ENCODE data around the gene LGMN.

Gene LGMN

DNA sequence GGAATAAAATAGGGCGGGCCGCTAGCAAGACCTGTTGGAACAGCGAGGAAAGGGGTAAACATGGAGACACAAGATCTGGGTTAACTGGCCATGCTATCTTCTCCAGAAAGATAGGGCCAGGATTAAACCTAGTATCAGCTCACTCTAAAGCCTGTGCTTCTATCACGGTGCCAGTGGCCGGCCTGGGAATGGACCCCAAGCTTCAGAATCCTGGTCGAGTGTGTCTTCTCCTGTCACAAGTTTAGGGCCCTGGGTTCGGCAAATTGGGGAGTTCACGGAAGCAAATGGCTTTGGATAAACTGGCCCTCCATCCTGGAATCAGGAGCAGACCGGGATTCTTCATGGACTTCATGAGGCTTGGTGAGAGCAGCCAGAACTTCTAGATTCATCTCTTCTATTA, 82.2 kb downstream of the LGMN start:
- Histone ChIP-seq H3K27me3 (replicated peaks in 2 of 5; ENCODE audit: control insufficient read depth in 4 of 5, insufficient read depth in 5 of 5, low read length in 4 of 5) (no peaks in the 10 kb centered on the region), H3K36me3 (ENCODE audit: control insufficient read depth in 4 of 4, insufficient read depth in 4 of 4, low read length in 3 of 4) (peaks cover 10 to 73% (median 42%) of the 10 kb centered on the region in 4 experiments), H3K27ac (ENCODE audit: insufficient read depth in 1 of 2, low read depth in 1 of 2, low read length in 2 of 2, poor library complexity in 1 of 2, severe bottlenecking in 2 of 2) (peak overlapping the region; percentile 93), H3K9me3 (ENCODE audit: control extremely low read depth in 1 of 5, control insufficient read depth in 4 of 5, insufficient read depth in 2 of 5, low read depth in 1 of 5, low read length in 4 of 5) (no peaks in the 10 kb centered on the region), H3K4me1 (ENCODE audit: control extremely low read depth in 1 of 4, control insufficient read depth in 4 of 4, insufficient read depth in 4 of 4, low read length in 3 of 4) (peaks cover 14 to 89% (median 81%) of the 10 kb centered on the region in 4 experiments), H3K4me3 (ENCODE audit: control insufficient read depth in 1 of 7, extremely low read depth in 1 of 7, insufficient read depth in 4 of 7, low read depth in 2 of 7, low read length in 6 of 7) (peak overlapping the region in 3 of 7 experiments; percentile 3 to 47 (median 31))
- POLR2A ChIA-PET: interaction anchor here (0.9 to 3.3 kb wide), 3 partner anchors 9 to 14 kb away, joined by 3 to 27 read pairs (median 4); no protein-coding TSS in a partner anchor
- 85% methylated on average over 9 of the region's 9 CpGs for WGBS (ENCODE audit: insufficient coverage)
- CTCF ChIA-PET: interaction anchor here (0.7 to 4.6 kb wide), 6 partner anchors 9 to 52 kb away, joined by 3 to 28 read pairs (median 8); no protein-coding TSS in a partner anchor
- DNase-seq: no peak

GRCh38 chr14:92665661-92666110, 82.7 kb downstream of the LGMN start:
- peak overlapping the region in 4 of 7 experiments; percentile 3 to 47 (median 27) for H3K4me3 ChIP-seq (ENCODE audit: control insufficient read depth in 1 of 7, extremely low read depth in 1 of 7, insufficient read depth in 4 of 7, low read depth in 2 of 7, low read length in 6 of 7)
- POLR2A ChIA-PET: interaction anchor here (0.6 to 3.3 kb wide), 5 partner anchors 9 to 116 kb away, joined by 3 to 27 read pairs (median 3); no protein-coding TSS in a partner anchor

GRCh38 chr14:92663049-92663448, 85.4 kb downstream of the LGMN start:
- DNase-seq: no peak
- Histone ChIP-seq H3K4me3 (ENCODE audit: control insufficient read depth in 1 of 7, extremely low read depth in 1 of 7, insufficient read depth in 4 of 7, low read depth in 2 of 7, low read length in 6 of 7) (no peak overlapping the region), H3K36me3 (ENCODE audit: control insufficient read depth in 4 of 4, insufficient read depth in 4 of 4, low read length in 3 of 4) (peaks cover 12 to 78% (median 51%) of the 10 kb centered on the region in 4 experiments), H3K27ac (ENCODE audit: insufficient read depth in 1 of 2, low read depth in 1 of 2, low read length in 2 of 2, poor library complexity in 1 of 2, severe bottlenecking in 2 of 2) (peak overlapping the region in 1 of 2 experiments; percentile 60), H3K27me3 (replicated peaks in 2 of 5; ENCODE audit: control insufficient read depth in 4 of 5, insufficient read depth in 5 of 5, low read length in 4 of 5) (no peaks in the 10 kb centered on the region), H3K4me1 (ENCODE audit: control extremely low read depth in 1 of 4, control insufficient read depth in 4 of 4, insufficient read depth in 4 of 4, low read length in 3 of 4) (peaks cover 21 to 89% (median 79%) of the 10 kb centered on the region in 4 experiments), H3K9me3 (ENCODE audit: control extremely low read depth in 1 of 5, control insufficient read depth in 4 of 5, insufficient read depth in 2 of 5, low read depth in 1 of 5, low read length in 4 of 5) (no peaks in the 10 kb centered on the region)
- POLR2A ChIA-PET: interaction anchor here (1.8 kb wide), 1 partner anchor 9 kb away, joined by 4 read pairs; no protein-coding TSS in a partner anchor
- CTCF ChIA-PET: interaction anchor here (1.0 to 1.7 kb wide), 4 partner anchors 9 to 66 kb away, joined by 3 to 7 read pairs (median 4); no protein-coding TSS in a partner anchor
- WGBS (ENCODE audit: insufficient coverage): 100% methylated on average over 7 of the region's 7 CpGs

More at GRCh38 chr14:92665661-92666110, 82.7 kb downstream of the LGMN start:
- WGBS (ENCODE audit: insufficient coverage): 0% methylated on average over 6 of the region's 8 CpGs
- Histone ChIP-seq H3K27me3 (replicated peaks in 2 of 5; ENCODE audit: control insufficient read depth in 4 of 5, insufficient read depth in 5 of 5, low read length in 4 of 5) (no peaks in the 10 kb centered on the region), H3K9me3 (ENCODE audit: control extremely low read depth in 1 of 5, control insufficient read depth in 4 of 5, insufficient read depth in 2 of 5, low read depth in 1 of 5, low read length in 4 of 5) (no peaks in the 10 kb centered on the region), H3K36me3 (ENCODE audit: control insufficient read depth in 4 of 4, insufficient read depth in 4 of 4, low read length in 3 of 4) (peaks cover 10 to 74% (median 45%) of the 10 kb centered on the region in 4 experiments), H3K27ac (ENCODE audit: insufficient read depth in 1 of 2, low read depth in 1 of 2, low read length in 2 of 2, poor library complexity in 1 of 2, severe bottlenecking in 2 of 2) (peak overlapping the region; percentile 93), H3K4me1 (ENCODE audit: control extremely low read depth in 1 of 4, control insufficient read depth in 4 of 4, insufficient read depth in 4 of 4, low read length in 3 of 4) (peaks cover 14 to 89% (median 78%) of the 10 kb centered on the region in 4 experiments)
- CTCF ChIA-PET: interaction anchor here (1.3 to 4.6 kb wide), 6 partner anchors 9 to 52 kb away, joined by 4 to 28 read pairs (median 8); no protein-coding TSS in a partner anchor
- peak; percentile 97 to 100 (median 99) for DNase-seq

DNA sequence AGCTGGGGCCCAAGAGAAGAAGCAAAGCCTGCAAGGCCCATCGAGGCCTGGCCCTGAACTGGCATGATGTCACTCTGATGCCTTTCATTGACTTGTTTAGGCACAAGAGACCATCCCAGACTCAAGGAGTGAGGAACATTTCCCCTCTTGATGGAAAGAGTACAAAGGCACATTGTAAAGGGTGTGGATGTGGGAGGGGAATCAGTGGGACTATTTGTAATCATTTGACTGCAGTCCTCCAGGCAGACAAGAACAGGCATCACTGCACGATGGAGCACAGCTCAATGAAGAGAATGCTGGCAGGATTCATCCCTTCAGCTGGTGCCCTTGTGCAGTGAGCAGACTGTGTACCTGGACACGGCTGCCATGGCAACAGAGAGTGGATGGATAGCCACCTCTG, 87.9 kb downstream of the LGMN start:
- H3K27ac ChIP-seq (ENCODE audit: insufficient read depth in 1 of 2, low read depth in 1 of 2, low read length in 2 of 2, poor library complexity in 1 of 2, severe bottlenecking in 2 of 2): peak overlapping the region in 1 of 2 experiments; percentile 77
- H3K4me3 ChIP-seq (ENCODE audit: control insufficient read depth in 1 of 7, extremely low read depth in 1 of 7, insufficient read depth in 4 of 7, low read depth in 2 of 7, low read length in 6 of 7): peak overlapping the region in 1 of 7 experiments; percentile 25
- no peak for DNase-seq
- POLR2A ChIA-PET: interaction anchor here (0.6 to 1.7 kb wide), 3 partner anchors 9 to 1554 kb away, joined by 3 to 8 read pairs (median 3); no protein-coding TSS in a partner anchor
- peaks cover 29 to 89% (median 81%) of the 10 kb centered on the region in 4 experiments for H3K4me1 ChIP-seq (ENCODE audit: control extremely low read depth in 1 of 4, control insufficient read depth in 4 of 4, insufficient read depth in 4 of 4, low read length in 3 of 4)
- H3K27me3 ChIP-seq (replicated peaks in 2 of 5; ENCODE audit: control insufficient read depth in 4 of 5, insufficient read depth in 5 of 5, low read length in 4 of 5): no peaks in the 10 kb centered on the region
- CTCF ChIA-PET: interaction anchor here (1.0 to 3.7 kb wide), 3 partner anchors 9 to 61 kb away, joined by 3 to 25 read pairs (median 3); no protein-coding TSS in a partner anchor
- WGBS (ENCODE audit: insufficient coverage): 82% methylated on average over 3 of the region's 3 CpGs
- H3K9me3 ChIP-seq (ENCODE audit: control extremely low read depth in 1 of 5, control insufficient read depth in 4 of 5, insufficient read depth in 2 of 5, low read depth in 1 of 5, low read length in 4 of 5): no peaks in the 10 kb centered on the region
- peaks cover 13 to 83% (median 52%) of the 10 kb centered on the region in 4 experiments for H3K36me3 ChIP-seq (ENCODE audit: control insufficient read depth in 4 of 4, insufficient read depth in 4 of 4, low read length in 3 of 4)

GRCh38 chr14:92659765-92660561, 88.5 kb downstream of the LGMN start:
- Histone ChIP-seq H3K27ac (ENCODE audit: insufficient read depth in 1 of 2, low read depth in 1 of 2, low read length in 2 of 2, poor library complexity in 1 of 2, severe bottlenecking in 2 of 2) (peak overlapping the region; percentile 48 to 77), H3K36me3 (ENCODE audit: control insufficient read depth in 4 of 4, insufficient read depth in 4 of 4, low read length in 3 of 4) (peaks cover 15 to 85% (median 52%) of the 10 kb centered on the region in 4 experiments), H3K27me3 (replicated peaks in 2 of 5; ENCODE audit: control insufficient read depth in 4 of 5, insufficient read depth in 5 of 5, low read length in 4 of 5) (no peaks in the 10 kb centered on the region), H3K4me3 (ENCODE audit: control insufficient read depth in 1 of 7, extremely low read depth in 1 of 7, insufficient read depth in 4 of 7, low read depth in 2 of 7, low read length in 6 of 7) (peak overlapping the region in 3 of 7 experiments; percentile 25 to 43 (median 30)), H3K4me1 (ENCODE audit: control extremely low read depth in 1 of 4, control insufficient read depth in 4 of 4, insufficient read depth in 4 of 4, low read length in 3 of 4) (peaks cover 34 to 91% (median 85%) of the 10 kb centered on the region in 4 experiments), H3K9me3 (ENCODE audit: control extremely low read depth in 1 of 5, control insufficient read depth in 4 of 5, insufficient read depth in 2 of 5, low read depth in 1 of 5, low read length in 4 of 5) (no peaks in the 10 kb centered on the region)
- DNase-seq: peak; percentile 82 to 94 (median 91)
- ChIA-PET POLR2A (interaction anchor here (1.2 to 1.7 kb wide), 2 partner anchors 9 to 10 kb away, joined by 3 to 8 read pairs; no protein-coding TSS in a partner anchor), CTCF (interaction anchor here (0.6 to 4.3 kb wide), 8 partner anchors 10 to 60 kb away, joined by 3 to 29 read pairs (median 6); no protein-coding TSS in a partner anchor)
- WGBS (ENCODE audit: insufficient coverage): 67% methylated on average over 7 of the region's 11 CpGs

DNA sequence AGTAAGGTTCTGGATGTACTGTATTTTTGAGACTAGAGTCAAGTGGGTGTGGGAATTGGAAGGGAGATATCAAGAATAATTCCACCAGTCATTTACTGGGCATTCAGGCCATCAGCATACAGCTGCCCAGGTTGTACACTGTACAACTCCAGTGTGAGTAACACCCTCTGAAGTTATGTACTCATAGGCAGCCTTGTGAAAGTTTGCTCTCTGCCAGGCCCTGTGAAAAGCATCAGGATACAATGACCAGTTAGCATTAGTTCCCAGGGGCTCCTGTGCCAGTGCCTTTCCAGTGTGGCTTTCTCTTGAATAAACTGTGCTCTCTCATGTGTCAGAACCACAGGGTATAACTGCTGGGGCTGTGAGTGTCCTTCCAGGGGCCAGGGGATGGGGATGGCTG, 89.7 kb downstream of the LGMN start:
- peaks cover 13 to 79% (median 48%) of the 10 kb centered on the region in 4 experiments for H3K36me3 ChIP-seq (ENCODE audit: control insufficient read depth in 4 of 4, insufficient read depth in 4 of 4, low read length in 3 of 4)
- peaks cover 33 to 89% (median 83%) of the 10 kb centered on the region in 4 experiments for H3K4me1 ChIP-seq (ENCODE audit: control extremely low read depth in 1 of 4, control insufficient read depth in 4 of 4, insufficient read depth in 4 of 4, low read length in 3 of 4)
- no peaks in the 10 kb centered on the region for H3K27me3 ChIP-seq (replicated peaks in 2 of 5; ENCODE audit: control insufficient read depth in 4 of 5, insufficient read depth in 5 of 5, low read length in 4 of 5)
- ChIA-PET POLR2A (no interaction called here), CTCF (interaction anchor here (1.3 to 4.3 kb wide), 4 partner anchors 11 to 45 kb away, joined by 3 to 29 read pairs (median 16); no protein-coding TSS in a partner anchor)
- H3K27ac ChIP-seq (ENCODE audit: insufficient read depth in 1 of 2, low read depth in 1 of 2, low read length in 2 of 2, poor library complexity in 1 of 2, severe bottlenecking in 2 of 2): peak overlapping the region; percentile 5 to 77
- no peak for DNase-seq
- H3K9me3 ChIP-seq (ENCODE audit: control extremely low read depth in 1 of 5, control insufficient read depth in 4 of 5, insufficient read depth in 2 of 5, low read depth in 1 of 5, low read length in 4 of 5): no peaks in the 10 kb centered on the region
- H3K4me3 ChIP-seq (ENCODE audit: control insufficient read depth in 1 of 7, extremely low read depth in 1 of 7, insufficient read depth in 4 of 7, low read depth in 2 of 7, low read length in 6 of 7): peak overlapping the region in 1 of 7 experiments; percentile 16

All from common myeloid progenitor, CD34-positive (primary cell).